KMS-11 (cell line): ENCODE data around the gene PALLD.
A peak's percentile ranks its signal among the peaks of the same experiment; 100 is the strongest.

Source experiments
- H2AFZ ChIP-seq: fragments of 200-600 bp; sonication (generic); 2 replicates; pipeline ENCODE4 v1.6.1; 2016; ENCODE audit warnings: antibody characterized with exemption, mixed run types, low read depth
- H3K27ac ChIP-seq: fragments of 200-600 bp; sonication (generic); 2 replicates; pipeline ENCODE4 v1.6.1; 2016; ENCODE audit warnings: mild to moderate bottlenecking, mixed run types
- H3K27me3 ChIP-seq: fragments of 200-600 bp; sonication (generic); 2 replicates; pipeline ENCODE4 v1.6.1; 2017; ENCODE audit warnings: mild to moderate bottlenecking, low read depth, mixed run types, moderate library complexity; ENCODE audit not compliant: insufficient read depth
- H3K36me3 ChIP-seq: fragments of 200-600 bp; sonication (generic); 2 replicates; pipeline ENCODE4 v1.6.1; 2017; ENCODE audit warnings: mild to moderate bottlenecking, mixed run types; ENCODE audit not compliant: insufficient read depth
- H3K4me1 ChIP-seq: fragments of 200-600 bp; sonication (generic); 2 replicates; pipeline ENCODE4 v1.6.1; 2016; ENCODE audit warnings: mild to moderate bottlenecking, low read depth, mixed run types; ENCODE audit not compliant: poor library complexity, severe bottlenecking
- H3K4me2 ChIP-seq: fragments of 200-600 bp; sonication (generic); 2 replicates; pipeline ENCODE4 v1.7.0; 2016; ENCODE audit warnings: mild to moderate bottlenecking, mixed run types
- H3K4me3 ChIP-seq: fragments of 200-600 bp; sonication (generic); IDR thresholded peaks from 2 replicates; pipeline ENCODE4 v1.6.1; 2017; ENCODE audit warnings: low read depth, low read length, mixed read lengths; ENCODE audit not compliant: insufficient read depth
- H3K79me2 ChIP-seq: fragments of 200-600 bp; sonication (generic); 2 replicates; pipeline ENCODE4 v1.6.1; 2016; ENCODE audit warnings: low read depth, mixed run types; ENCODE audit not compliant: insufficient read depth
- H3K9ac ChIP-seq: fragments of 200-600 bp; sonication (generic); 2 replicates; pipeline ENCODE4 v1.6.1; 2016; ENCODE audit warnings: mild to moderate bottlenecking, mixed run types
- H4K20me1 ChIP-seq: fragments of 200-600 bp; sonication (generic); 2 replicates; pipeline ENCODE4 v1.6.1; 2016; ENCODE audit warnings: mild to moderate bottlenecking, mixed run types; ENCODE audit not compliant: insufficient read depth
- CTCF ChIP-seq: fragments of 200-600 bp; sonication (generic); conservative IDR thresholded peaks from 2 replicates; pipeline ENCODE4 v1.6.1; 2017; ENCODE audit warnings: low read depth, mild to moderate bottlenecking, antibody characterized with exemption, low read length, moderate library complexity, mixed read lengths

Gene PALLD

GRCh38 chr4:168831585-168831918, 334.7 kb downstream of the PALLD start:
- peak overlapping the region; percentile 99 for H2AFZ ChIP-seq
- H3K9ac ChIP-seq, result peak overlapping the region; percentile 94
- H3K36me3 ChIP-seq, result no peaks in the 10 kb centered on the region
- peaks cover 42% of the 10 kb centered on the region for H3K79me2 ChIP-seq
- no peak overlapping the region for H3K4me3 ChIP-seq
- TF ChIP-seq CTCF, result no peak
- H3K4me1 ChIP-seq, result peaks cover 42% of the 10 kb centered on the region
- no peaks in the 10 kb centered on the region for H4K20me1 ChIP-seq
- H3K4me2 ChIP-seq, result peak overlapping the region; percentile 78
- H3K27me3 ChIP-seq, result no peaks in the 10 kb centered on the region
- no peak overlapping the region; the same call in 1 of the 2 replicates for H3K27ac ChIP-seq

- H3K9ac ChIP-seq, result peak overlapping the region; percentile 94
- H3K4me2 ChIP-seq, result peak overlapping the region; percentile 78
- no peaks in the 10 kb centered on the region for H4K20me1 ChIP-seq
- peak overlapping the region; percentile 51 for H3K27ac ChIP-seq
- no peak for TF ChIP-seq CTCF
- H3K79me2 ChIP-seq, result peaks cover 48% of the 10 kb centered on the region
- no peaks in the 10 kb centered on the region for H3K27me3 ChIP-seq
- peaks cover 48% of the 10 kb centered on the region for H3K4me1 ChIP-seq
- H2AFZ ChIP-seq, result peak overlapping the region; percentile 99
- no peaks in the 10 kb centered on the region for H3K36me3 ChIP-seq
- no peak overlapping the region for H3K4me3 ChIP-seq
Observed at GRCh38 chr4:168831919-168832762, 335.3 kb downstream of the PALLD start.

GRCh38 chr4:168832763-168833575, 336.1 kb downstream of the PALLD start:
- H3K27ac ChIP-seq, result no peak overlapping the region

GRCh38 chr4:168833881-168834280, 337.0 kb downstream of the PALLD start:
- H3K9ac ChIP-seq, result no peak overlapping the region
- no peak overlapping the region for H3K27ac ChIP-seq
- H3K27me3 ChIP-seq, result no peaks in the 10 kb centered on the region
- H3K36me3 ChIP-seq, result no peaks in the 10 kb centered on the region
- no peaks in the 10 kb centered on the region for H4K20me1 ChIP-seq
- no peak overlapping the region for H2AFZ ChIP-seq
- peaks cover 65% of the 10 kb centered on the region for H3K4me1 ChIP-seq
- no peak overlapping the region for H3K4me3 ChIP-seq
- TF ChIP-seq CTCF, result no peak
- peaks cover 55% of the 10 kb centered on the region for H3K79me2 ChIP-seq
- peak overlapping the region; percentile 76; the same call in 1 of the 2 replicates for H3K4me2 ChIP-seq

More at GRCh38 chr4:168832763-168833575, 336.1 kb downstream of the PALLD start:
- H3K36me3 ChIP-seq, result no peaks in the 10 kb centered on the region
- peak overlapping the region; percentile 94 for H3K9ac ChIP-seq
- TF ChIP-seq CTCF, result no peak
- H3K4me3 ChIP-seq, result no peak overlapping the region
- H4K20me1 ChIP-seq, result no peaks in the 10 kb centered on the region
- H3K27me3 ChIP-seq, result no peaks in the 10 kb centered on the region
- H3K4me2 ChIP-seq, result peak overlapping the region; percentile 76
- peaks cover 55% of the 10 kb centered on the region for H3K79me2 ChIP-seq
- H2AFZ ChIP-seq, result peak overlapping the region; percentile 99
- peaks cover 56% of the 10 kb centered on the region for H3K4me1 ChIP-seq
